ENCODE results near the gene PCAT7.

PCAT7 gene

DNA sequence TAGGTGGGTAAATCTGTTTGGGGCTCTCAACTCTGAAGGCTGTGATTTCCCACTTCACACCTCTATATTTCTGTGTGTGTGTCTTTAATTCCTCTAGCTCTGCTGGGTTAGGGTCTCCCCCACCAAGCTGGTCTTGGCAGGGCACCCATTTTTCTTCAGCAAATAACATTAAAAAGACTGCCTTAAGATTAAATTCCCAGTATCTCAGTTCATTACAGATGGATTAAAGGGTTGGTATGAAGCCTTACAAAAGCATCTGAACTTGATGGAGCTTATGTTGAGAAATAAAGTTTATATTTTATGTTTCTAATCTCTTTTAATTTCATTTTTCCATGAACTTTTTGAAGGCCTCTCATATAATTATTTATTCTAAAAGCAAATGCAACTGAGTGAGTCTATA lies 11.7 kb downstream of the PCAT7 start:
- TF ChIP-seq EP300 (IDR thresholded peaks at IDR 0.05; ENCODE audit: borderline replicate concordance): no peak
- TF ChIP-seq FOXM1 (IDR thresholded peaks at IDR 0.05; ENCODE audit: borderline replicate concordance, low read depth): no peak
- TF ChIP-seq RAD21 (IDR thresholded peaks at IDR 0.05; ENCODE audit: low read depth): no peak
- TF ChIP-seq ZBTB7A (IDR thresholded peaks at IDR 0.05; ENCODE audit: low read depth): no peak
- TF ChIP-seq TAF1 (IDR thresholded peaks at IDR 0.05; ENCODE audit: low read depth): no peak
- TF ChIP-seq, protein P1, sequence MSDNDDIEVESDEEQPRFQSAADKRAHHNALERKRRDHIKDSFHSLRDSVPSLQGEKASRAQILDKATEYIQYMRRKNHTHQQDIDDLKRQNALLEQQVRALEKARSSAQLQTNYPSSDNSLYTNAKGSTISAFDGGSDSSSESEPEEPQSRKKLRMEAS (IDR thresholded peaks at IDR 0.05): no peak

DNA sequence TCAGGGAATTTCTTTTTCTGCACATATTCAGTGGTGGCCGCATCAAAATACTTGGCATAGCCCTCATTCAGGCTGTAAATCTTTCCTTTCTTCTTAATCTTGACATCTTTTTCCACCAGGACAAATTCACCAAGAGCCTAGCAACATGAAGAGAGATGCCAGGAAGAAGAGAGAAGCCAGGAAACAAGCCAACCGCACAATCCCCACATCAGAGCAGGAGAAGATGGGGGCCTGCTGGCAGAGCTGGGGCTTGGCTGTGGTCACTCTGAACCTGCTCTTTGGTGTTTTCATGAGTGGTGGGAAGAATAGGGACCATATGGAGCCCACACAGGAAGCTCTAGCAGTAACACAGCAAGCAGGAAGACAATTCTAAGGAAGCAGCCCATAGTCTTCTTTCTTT lies 12.4 kb downstream of the PCAT7 start:
- TF ChIP-seq, protein P2, sequence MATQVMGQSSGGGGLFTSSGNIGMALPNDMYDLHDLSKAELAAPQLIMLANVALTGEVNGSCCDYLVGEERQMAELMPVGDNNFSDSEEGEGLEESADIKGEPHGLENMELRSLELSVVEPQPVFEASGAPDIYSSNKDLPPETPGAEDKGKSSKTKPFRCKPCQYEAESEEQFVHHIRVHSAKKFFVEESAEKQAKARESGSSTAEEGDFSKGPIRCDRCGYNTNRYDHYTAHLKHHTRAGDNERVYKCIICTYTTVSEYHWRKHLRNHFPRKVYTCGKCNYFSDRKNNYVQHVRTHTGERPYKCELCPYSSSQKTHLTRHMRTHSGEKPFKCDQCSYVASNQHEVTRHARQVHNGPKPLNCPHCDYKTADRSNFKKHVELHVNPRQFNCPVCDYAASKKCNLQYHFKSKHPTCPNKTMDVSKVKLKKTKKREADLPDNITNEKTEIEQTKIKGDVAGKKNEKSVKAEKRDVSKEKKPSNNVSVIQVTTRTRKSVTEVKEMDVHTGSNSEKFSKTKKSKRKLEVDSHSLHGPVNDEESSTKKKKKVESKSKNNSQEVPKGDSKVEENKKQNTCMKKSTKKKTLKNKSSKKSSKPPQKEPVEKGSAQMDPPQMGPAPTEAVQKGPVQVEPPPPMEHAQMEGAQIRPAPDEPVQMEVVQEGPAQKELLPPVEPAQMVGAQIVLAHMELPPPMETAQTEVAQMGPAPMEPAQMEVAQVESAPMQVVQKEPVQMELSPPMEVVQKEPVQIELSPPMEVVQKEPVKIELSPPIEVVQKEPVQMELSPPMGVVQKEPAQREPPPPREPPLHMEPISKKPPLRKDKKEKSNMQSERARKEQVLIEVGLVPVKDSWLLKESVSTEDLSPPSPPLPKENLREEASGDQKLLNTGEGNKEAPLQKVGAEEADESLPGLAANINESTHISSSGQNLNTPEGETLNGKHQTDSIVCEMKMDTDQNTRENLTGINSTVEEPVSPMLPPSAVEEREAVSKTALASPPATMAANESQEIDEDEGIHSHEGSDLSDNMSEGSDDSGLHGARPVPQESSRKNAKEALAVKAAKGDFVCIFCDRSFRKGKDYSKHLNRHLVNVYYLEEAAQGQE (IDR thresholded peaks at IDR 0.05; ENCODE audit: low read depth): no peak
- TF ChIP-seq NFIC (IDR thresholded peaks at IDR 0.05): no peak
- TF ChIP-seq FOXM1 (IDR thresholded peaks at IDR 0.05; ENCODE audit: borderline replicate concordance, low read depth): no peak
- TF ChIP-seq RAD21 (IDR thresholded peaks at IDR 0.05; ENCODE audit: low read depth): no peak
- TF ChIP-seq, protein P3, sequence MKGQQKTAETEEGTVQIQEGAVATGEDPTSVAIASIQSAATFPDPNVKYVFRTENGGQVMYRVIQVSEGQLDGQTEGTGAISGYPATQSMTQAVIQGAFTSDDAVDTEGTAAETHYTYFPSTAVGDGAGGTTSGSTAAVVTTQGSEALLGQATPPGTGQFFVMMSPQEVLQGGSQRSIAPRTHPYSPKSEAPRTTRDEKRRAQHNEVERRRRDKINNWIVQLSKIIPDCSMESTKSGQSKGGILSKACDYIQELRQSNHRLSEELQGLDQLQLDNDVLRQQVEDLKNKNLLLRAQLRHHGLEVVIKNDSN (IDR thresholded peaks at IDR 0.05): no peak
- TF ChIP-seq ZBTB7A (IDR thresholded peaks at IDR 0.05; ENCODE audit: low read depth): no peak
- TF ChIP-seq EGR1 (IDR thresholded peaks at IDR 0.05): no peak
- no peak for TF ChIP-seq TAF1 (IDR thresholded peaks at IDR 0.05; ENCODE audit: low read depth)
- no peak for TF ChIP-seq TCF12 (IDR thresholded peaks at IDR 0.05; ENCODE audit: low read depth)
- TF ChIP-seq EP300 (IDR thresholded peaks at IDR 0.05; ENCODE audit: borderline replicate concordance): no peak
- TF ChIP-seq CEBPB (IDR thresholded peaks at IDR 0.05): no peak
- TF ChIP-seq CREB1 (IDR thresholded peaks at IDR 0.05; ENCODE audit: low read depth): no peak
- TF ChIP-seq, protein P1 (IDR thresholded peaks at IDR 0.05): no peak
- TF ChIP-seq TEAD4 (IDR thresholded peaks at IDR 0.05): no peak

DNA sequence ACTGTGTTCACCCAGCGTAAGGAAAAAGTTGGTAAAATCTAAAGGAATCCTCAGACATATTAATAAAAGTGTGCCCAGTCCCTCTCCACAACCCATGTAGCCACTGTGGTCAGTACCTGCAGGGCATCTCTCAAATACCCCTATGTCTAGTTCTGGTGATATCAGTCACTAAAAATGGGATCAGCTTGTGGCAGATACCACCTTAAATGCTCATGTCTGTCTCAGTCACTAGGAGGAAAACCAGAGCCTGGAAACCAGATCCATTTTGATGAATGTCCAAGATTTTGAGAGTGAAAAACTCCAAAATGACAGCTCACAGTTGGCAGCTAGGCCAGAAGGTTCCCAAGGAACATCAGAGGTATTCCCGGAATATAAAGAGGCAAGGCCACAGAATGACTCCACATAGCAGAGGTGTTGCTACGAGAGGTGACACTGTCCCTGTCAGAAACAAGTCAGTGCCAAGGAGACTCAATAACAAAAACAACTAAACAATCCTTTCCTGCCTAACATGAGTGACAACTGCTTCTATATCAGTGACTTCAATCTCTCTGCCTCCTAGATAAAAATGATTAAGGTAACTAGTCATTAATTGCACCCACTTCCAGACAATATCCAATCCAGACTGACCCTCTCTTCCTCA lies 13.5 kb downstream of the PCAT7 start:
- TF ChIP-seq, protein P2 (IDR thresholded peaks at IDR 0.05; ENCODE audit: low read depth): no peak

DNA sequence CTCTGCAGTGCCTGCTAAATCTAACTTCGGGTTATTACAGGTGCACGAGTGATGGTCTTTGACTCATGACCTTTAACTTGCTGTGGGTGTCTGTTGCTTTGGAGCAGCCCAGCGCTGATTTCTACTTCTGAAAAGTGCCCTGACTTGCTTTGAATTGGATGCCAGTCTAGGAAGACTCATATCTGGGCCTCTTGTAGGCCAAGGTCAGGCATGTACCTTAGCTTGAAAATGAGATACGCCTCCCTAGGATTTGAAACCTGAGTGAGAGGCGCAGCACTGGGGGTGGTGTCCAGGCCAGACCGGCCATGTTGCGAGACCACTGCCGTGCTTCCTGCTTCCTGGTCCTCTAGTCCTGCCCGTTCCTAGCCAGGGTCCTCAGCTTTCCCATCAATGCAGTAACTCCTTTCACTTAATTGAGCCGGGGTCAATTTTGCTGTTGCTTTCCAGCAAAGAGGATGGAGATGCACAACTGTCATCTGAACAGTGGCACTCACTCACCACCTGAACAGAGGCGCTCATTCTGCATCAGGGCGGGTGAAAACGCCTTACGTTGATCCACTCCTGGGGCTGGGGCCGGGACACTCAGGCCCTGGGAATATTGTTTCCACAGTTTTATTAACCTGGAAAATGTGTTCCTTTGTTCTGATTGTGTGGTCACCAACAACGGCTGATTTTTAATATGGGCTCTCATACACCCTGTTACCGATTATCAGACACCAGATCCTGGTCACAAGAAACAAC lies 14.3 kb downstream of the PCAT7 start:
- no peak for TF ChIP-seq YY1 (IDR thresholded peaks at IDR 0.05; ENCODE audit: low read depth)
- TF ChIP-seq, protein P1 (IDR thresholded peaks at IDR 0.05): no peak
- TF ChIP-seq TAF1 (IDR thresholded peaks at IDR 0.05; ENCODE audit: low read depth): no peak
- TF ChIP-seq CEBPB (IDR thresholded peaks at IDR 0.05): no peak
- TF ChIP-seq EP300 (IDR thresholded peaks at IDR 0.05; ENCODE audit: borderline replicate concordance): no peak
- no peak for TF ChIP-seq EGR1 (IDR thresholded peaks at IDR 0.05)
- no peak for TF ChIP-seq NFIC (IDR thresholded peaks at IDR 0.05)
- no peak for TF ChIP-seq TCF12 (IDR thresholded peaks at IDR 0.05; ENCODE audit: low read depth)
- TF ChIP-seq ZBTB7A (IDR thresholded peaks at IDR 0.05; ENCODE audit: low read depth): no peak
- TF ChIP-seq RAD21 (IDR thresholded peaks at IDR 0.05; ENCODE audit: low read depth): no peak
- TF ChIP-seq, protein P2 (IDR thresholded peaks at IDR 0.05; ENCODE audit: low read depth): no peak
- no peak for TF ChIP-seq FOXM1 (IDR thresholded peaks at IDR 0.05; ENCODE audit: borderline replicate concordance, low read depth)
- TF ChIP-seq TEAD4 (IDR thresholded peaks at IDR 0.05): no peak
- no peak for TF ChIP-seq CREB1 (IDR thresholded peaks at IDR 0.05; ENCODE audit: low read depth)
- TF ChIP-seq, protein P3 (IDR thresholded peaks at IDR 0.05): no peak
